IPS DF 19.7 (cell line): ENCODE results near the gene DENND2C.

Experiments used
- DNase-seq: peaks from one replicate; pipeline ENCODE4 v3.0.0-alpha.2; 2013; ENCODE audit warnings: low read depth, low spot score

Gene DENND2C

DNA sequence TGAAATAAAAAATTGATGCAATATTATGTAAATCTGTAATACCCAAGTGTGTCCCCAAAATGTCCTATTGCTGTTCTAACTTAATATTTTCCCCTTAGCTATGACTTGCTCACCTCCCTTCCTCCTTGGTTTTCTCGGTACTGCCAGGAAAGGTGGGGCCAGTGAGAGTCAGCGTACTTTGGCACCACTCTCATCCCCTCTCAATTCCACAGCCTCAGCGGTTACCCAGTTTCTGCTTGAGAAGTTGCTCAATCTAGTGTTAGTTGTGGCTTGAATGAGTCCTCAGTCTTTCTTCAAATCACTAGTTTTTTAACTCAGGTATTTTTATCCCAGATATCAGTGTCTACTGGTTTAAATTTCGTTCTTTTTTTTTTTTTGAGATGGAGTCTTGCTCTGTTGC, 120.7 kb downstream of the DENND2C start:
- no peak for DNase-seq

DNA sequence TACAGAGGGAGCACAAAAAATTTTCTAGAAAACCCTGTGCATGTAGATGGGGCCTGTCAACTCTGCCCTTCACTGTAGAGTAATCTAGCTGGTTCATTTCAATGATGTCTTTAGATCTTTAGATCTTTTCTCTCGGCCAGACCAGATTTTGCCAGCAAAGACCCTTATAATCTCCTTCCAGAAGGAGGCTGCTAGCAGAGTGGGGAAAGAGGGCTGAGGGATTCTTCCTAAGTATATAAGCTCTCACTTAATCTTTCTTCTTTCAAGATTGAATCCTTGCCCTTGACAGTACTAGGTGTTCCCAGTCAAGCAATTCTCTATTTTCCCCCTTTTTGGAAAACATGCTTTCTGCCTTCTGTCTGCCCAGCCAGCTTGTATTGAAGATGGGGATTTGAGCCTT, 122.8 kb downstream of the DENND2C start:
- no peak for DNase-seq

DNA sequence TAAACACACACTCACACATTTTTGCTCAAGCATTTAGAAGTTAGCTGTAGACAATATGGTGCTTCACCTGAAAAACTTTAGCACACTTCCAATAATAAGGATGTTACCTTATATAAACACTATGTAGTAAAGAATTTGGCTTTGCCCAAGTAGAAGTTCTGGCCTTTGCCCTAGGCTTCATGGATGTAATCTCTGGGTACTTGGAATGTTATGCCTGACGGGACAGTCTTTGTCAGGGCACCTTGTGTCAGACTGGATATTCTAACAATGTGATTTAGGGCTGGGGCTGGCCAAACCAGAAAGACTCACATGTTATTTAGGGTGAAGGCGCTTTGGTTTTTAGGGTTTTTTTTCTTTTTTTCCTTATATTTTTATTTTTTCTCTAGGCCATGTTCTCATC, 124.1 kb downstream of the DENND2C start:
- DNase-seq: no peak

DNA sequence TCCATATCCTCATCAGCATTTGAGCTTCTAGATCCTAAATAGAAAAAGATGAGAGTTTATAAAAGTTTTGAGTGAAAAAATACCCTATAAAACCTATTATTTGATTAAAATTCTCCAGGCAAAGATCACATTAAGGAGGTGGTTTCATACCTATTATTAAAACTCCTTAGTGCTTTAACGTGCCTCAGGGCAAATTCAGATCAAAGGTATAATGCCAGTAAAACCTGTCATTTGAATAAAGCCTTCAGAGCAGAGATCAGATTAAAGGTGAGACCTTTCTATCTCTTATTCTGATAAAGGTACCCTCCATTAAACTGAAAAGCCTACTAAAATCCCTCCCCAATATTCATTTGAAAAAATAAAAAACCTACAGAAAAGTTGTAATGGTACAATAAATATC, 124.5 kb downstream of the DENND2C start:
- DNase-seq: no peak

DNA sequence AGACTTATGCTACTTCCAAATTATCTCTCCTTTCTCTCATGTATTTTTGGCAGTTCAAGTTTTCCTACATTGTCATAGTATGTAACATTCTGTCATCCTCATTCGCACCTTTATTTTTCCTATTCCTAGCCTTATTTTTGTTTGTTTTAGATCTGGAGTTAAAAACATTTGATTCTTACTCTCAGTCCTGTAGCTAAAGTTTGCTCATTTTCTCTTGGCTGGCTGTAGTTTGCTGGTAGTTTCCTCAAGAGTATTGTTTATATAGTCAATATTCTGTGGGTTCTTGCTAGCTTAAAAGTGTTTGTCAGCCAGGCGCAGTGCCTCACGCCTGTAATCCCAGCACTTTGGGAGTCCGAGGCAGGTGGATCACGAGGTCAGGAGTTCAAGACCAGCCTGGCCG, 129.0 kb downstream of the DENND2C start:
- DNase-seq: no peak

DNA sequence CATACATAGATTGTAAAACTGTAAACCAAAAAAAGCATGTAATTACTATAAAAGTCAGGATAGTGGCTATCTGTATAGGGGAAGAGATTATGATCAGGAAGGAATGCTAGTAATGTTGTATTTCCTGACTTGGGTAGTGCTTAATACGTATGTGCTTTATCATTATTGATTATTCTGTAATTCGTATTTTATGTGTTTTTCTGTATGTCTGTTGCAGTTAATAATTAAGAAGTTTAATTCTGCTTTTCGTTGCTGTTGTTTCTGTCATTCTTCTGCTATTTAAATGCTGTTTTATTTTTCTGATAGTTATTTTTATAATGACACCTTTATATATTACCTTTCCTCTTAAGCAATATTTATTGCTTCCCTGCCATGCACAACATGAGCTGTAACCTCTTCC, 129.6 kb downstream of the DENND2C start:
- no peak for DNase-seq

DNA sequence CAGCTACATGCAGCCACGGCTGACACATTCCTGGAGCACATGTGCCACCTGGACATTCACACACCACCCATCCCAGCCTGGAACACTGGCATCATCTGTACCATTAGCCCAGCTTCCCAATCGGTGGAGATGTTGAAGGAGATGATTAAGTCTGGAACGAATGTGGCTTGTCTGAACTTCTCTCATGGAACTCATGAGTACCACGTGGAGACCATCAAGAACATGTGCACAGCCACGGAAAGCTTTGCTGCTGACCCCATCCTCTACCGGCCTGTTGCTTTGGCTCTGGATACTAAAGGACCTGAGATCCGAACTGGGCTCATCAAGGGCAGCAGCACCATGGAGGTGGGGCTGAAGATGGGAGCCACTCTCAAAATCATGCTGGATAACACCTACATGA, 133.8 kb downstream of the DENND2C start:
- no peak for DNase-seq

DNA sequence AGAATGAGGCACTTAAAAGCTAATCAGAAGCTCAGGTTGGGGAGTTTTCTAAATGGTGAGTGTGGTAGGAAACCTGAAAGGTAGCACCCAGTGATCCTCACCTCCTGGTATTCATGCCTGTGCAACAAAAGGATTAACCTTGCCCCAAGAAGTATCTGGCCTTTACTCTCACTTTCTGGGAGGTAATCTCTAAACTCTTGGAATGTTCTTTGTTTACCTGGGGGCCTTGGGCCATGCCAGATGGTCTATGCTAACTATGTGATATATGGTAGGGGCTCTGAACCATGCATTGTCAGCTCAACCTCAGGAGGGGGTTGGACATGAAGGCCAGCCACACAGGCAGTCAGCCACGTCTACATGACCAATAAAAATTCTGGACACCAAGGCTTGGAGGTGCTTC, 134.4 kb downstream of the DENND2C start:
- DNase-seq: no peak
